Thoracic aorta (tissue), 2 donors: ENCODE data around the gene SNX25. TPM values are rescaled to one million over a fixed set of nuclear protein-coding genes. Genes with fewer than 3 reads are reported as not detected.

Experiments
- ATAC-seq: fragments of 150-250 bp; one replicate; pipeline ENCODE4 v1.8.0; 2017; ENCODE audit warnings: low read depth; ENCODE audit not compliant: insufficient number of reproducible peaks, low FRiP score
- DNase-seq: peaks from one replicate; pipeline ENCODE4 v3.0.0-alpha.2; 2020; ENCODE audit warnings: low spot score
- H3K27ac ChIP-seq, 2 donors: fragments of 200-600 bp; sonication (generic); 1 replicate in 1 of 2; 2 replicates in 1 of 2; pipeline ENCODE4 v1.5.1; 2016; ENCODE audit warnings: mild to moderate bottlenecking in 2 of 2, moderate library complexity in 2 of 2
- H3K27me3 ChIP-seq: fragments of 200-600 bp; sonication (generic); replicated peaks from 2 replicates; pipeline ENCODE4 v1.6.0; 2016; ENCODE audit warnings: mild to moderate bottlenecking; ENCODE audit not compliant: insufficient read depth
- H3K36me3 ChIP-seq: fragments of 200-600 bp; sonication (generic); one replicate; pipeline ENCODE4 v1.5.1; 2016
- H3K4me1 ChIP-seq, 2 donors: fragments of 200-600 bp; sonication (generic); 1 replicate in 1 of 2; 2 replicates in 1 of 2; pipeline versions ENCODE4 v1.5.1 to v1.6.0; 2016; ENCODE audit warnings: low read depth in 2 of 2, mild to moderate bottlenecking in 1 of 2; ENCODE audit not compliant: control insufficient read depth in 1 of 2
- H3K4me3 ChIP-seq: fragments of 200-600 bp; sonication (generic); 2 replicates; pipeline ENCODE4 v1.5.1; 2016; ENCODE audit warnings: mild to moderate bottlenecking
- H3K9me3 ChIP-seq: fragments of 200-600 bp; sonication (generic); 2 replicates; pipeline ENCODE4 v1.5.1; 2016
- total RNA-seq, 2 donors: library from RNA; depleted of rRNA; stranded (reverse); fragments of >200 nt; gene quantifications; one replicate each; pipeline versions ENCODE4 v1.1.0 to v1.2.3, GENCODE V29; 2016
- TF ChIP-seq, protein P1 (sequence below): fragments of 200-600 bp; sonication (generic); IDR thresholded peaks from one replicate; pipeline ENCODE4 v1.5.1; 2019; ENCODE audit warnings: antibody characterized with exemption

The SNX25 gene
- 10 to 100 TPM; 31.3 to 38.0 TPM for total RNA-seq

DNA sequence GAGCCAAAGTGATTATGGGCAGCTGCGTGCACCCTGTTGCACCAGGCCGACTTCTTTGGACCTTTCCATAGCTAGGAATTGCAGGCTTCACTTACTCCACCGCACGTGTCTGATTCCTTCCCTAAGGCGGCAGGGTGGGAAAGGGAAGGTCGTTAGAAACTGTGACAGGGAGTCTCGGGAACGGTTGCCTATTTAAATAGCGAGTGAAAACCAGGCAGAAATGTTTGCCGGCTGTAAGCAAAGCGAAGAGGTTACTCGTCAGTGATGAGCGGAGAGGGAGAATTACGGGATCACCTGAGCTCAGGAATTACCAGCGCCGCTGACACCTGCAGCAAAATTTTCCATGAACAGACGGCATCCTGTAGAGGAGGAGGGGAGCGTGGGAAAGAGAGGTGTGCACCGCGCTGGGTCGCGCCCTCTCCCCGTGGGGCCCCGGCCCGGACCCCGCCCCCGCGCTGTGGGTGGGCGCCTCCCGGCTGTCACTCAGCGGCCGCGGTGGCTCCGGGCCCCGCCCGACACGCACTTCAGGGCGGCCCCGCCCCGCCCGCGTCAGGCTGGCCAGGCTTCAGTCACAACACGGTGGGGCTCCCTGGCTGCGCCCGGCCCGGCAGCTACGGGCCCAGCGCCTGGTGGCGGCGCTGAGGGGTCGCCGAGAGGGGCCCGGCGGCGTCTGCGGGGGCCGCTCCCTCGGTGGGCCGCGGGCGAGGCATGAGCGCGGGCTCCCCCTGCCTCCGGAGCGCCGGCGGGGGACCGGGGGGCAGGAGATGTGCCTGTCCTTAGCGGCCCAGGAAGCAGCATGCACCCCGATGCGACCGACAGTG, at the start of gene SNX25:
Gene SNX25 (plus strand): TSS at position 568 of the 821 bp plus-strand sequence. CDS start 229 bp downstream, at position 797.
- DNase-seq, result peak; percentile 43
- no peaks in the 10 kb centered on the region for H3K36me3 ChIP-seq
- H3K4me1 ChIP-seq, result peaks cover 17 to 30% of the 10 kb centered on the region in 2 donors
- H3K9me3 ChIP-seq, result no peaks in the 10 kb centered on the region
- H3K27ac ChIP-seq, result peak within 1 kb of the TSS; percentile 78 to 92
- H3K4me3 ChIP-seq, result peak within 1 kb of the TSS; percentile 73
- no peaks in the 10 kb centered on the region for H3K27me3 ChIP-seq
- TF ChIP-seq, protein P1, sequence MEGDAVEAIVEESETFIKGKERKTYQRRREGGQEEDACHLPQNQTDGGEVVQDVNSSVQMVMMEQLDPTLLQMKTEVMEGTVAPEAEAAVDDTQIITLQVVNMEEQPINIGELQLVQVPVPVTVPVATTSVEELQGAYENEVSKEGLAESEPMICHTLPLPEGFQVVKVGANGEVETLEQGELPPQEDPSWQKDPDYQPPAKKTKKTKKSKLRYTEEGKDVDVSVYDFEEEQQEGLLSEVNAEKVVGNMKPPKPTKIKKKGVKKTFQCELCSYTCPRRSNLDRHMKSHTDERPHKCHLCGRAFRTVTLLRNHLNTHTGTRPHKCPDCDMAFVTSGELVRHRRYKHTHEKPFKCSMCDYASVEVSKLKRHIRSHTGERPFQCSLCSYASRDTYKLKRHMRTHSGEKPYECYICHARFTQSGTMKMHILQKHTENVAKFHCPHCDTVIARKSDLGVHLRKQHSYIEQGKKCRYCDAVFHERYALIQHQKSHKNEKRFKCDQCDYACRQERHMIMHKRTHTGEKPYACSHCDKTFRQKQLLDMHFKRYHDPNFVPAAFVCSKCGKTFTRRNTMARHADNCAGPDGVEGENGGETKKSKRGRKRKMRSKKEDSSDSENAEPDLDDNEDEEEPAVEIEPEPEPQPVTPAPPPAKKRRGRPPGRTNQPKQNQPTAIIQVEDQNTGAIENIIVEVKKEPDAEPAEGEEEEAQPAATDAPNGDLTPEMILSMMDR, result peak; percentile 7
- peak; percentile 82 for ATAC-seq

- Histone ChIP-seq H3K36me3 (peaks cover 10% of the 10 kb centered on the region), H3K27me3 (no peaks in the 10 kb centered on the region), H3K4me1 (peaks cover 0 to 15% of the 10 kb centered on the region in 2 donors), H3K27ac (peak overlapping the region; percentile 9 to 27), H3K4me3 (no peak overlapping the region), H3K9me3 (no peaks in the 10 kb centered on the region)
- TF ChIP-seq, protein P1, result no peak
- ATAC-seq, result no peak
- DNase-seq, result no peak
Measured at GRCh38 chr4:185165605-185166063, 43.8 kb upstream of the SNX25 start.

GRCh38 chr4:185167234-185167633, 42.2 kb upstream of the SNX25 start:
- Histone ChIP-seq H3K9me3 (no peaks in the 10 kb centered on the region), H3K4me1 (peaks cover 0 to 9% of the 10 kb centered on the region in 2 donors), H3K36me3 (peaks cover 5% of the 10 kb centered on the region), H3K27ac (no peak overlapping the region), H3K4me3 (no peak overlapping the region), H3K27me3 (no peaks in the 10 kb centered on the region)
- DNase-seq (no peak), ATAC-seq (no peak)
- TF ChIP-seq, protein P1, result no peak

- Histone ChIP-seq H3K27me3 (no peaks in the 10 kb centered on the region), H3K36me3 (no peaks in the 10 kb centered on the region), H3K4me1 (peaks cover 13 to 37% of the 10 kb centered on the region in 2 donors), H3K27ac (peak overlapping the region in 1 of 2 donors; percentile 18), H3K4me3 (no peak overlapping the region), H3K9me3 (no peaks in the 10 kb centered on the region)
- DNase-seq (no peak), ATAC-seq (no peak)
- TF ChIP-seq, protein P1, result no peak
Measured at GRCh38 chr4:185171373-185172071, 37.9 kb upstream of the SNX25 start.

GRCh38 chr4:185179488-185179887, 29.9 kb upstream of the SNX25 start:
- Histone ChIP-seq H3K27ac (peak overlapping the region; percentile 57 to 79), H3K27me3 (no peaks in the 10 kb centered on the region), H3K4me3 (no peak overlapping the region), H3K4me1 (peaks cover 28 to 75% of the 10 kb centered on the region in 2 donors), H3K36me3 (no peaks in the 10 kb centered on the region), H3K9me3 (no peaks in the 10 kb centered on the region)
- DNase-seq, result no peak
- TF ChIP-seq, protein P1, result no peak
- no peak for ATAC-seq
